HG02885 (cell line): ENCODE measurements around the gene TUBB.
A peak's percentile ranks its signal among the peaks of the same experiment; 100 is the strongest.

ENCODE experiments used
- ATAC-seq: cut with Tn5 transposase; IDR thresholded peaks from one replicate; pipeline ENCODE4 v1.9.1; 2021; ENCODE audit warnings: mild to moderate bottlenecking; ENCODE audit not compliant: unreplicated experiment, poor library complexity

TUBB gene

GRCh38 chr6:30686908-30687658 is 33.1 kb upstream of the TUBB start:
- peak; percentile 42 for ATAC-seq

- no peak for ATAC-seq
Measured at GRCh38 chr6:30687659-30688431, 32.3 kb upstream of the TUBB start.

DNA sequence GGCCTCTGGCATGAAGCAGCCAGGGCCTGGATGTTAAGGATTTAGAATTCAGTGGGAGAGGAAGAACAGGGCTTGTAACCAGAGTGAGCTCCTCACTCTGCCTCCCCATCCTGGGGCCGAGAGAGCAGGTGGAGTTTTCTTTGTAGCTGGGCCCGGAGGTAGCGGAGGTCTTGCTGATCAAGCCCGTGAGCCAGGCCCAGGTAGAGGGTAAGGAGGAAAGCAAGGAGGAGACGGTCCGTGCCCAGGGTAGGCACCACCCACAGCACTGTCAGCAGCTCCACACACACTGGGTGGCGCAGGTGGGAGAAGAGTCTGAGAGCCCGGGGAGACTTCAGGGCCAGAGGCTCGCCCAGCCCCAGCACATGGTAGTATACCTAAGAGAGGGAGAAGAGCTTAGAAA is 31.6 kb upstream of the TUBB start:
- no peak for ATAC-seq

- ATAC-seq: no peak
Measured at GRCh38 chr6:30689022-30689865, 30.9 kb upstream of the TUBB start.

- ATAC-seq: no peak
Measured at GRCh38 chr6:30689985-30690384, 30.2 kb upstream of the TUBB start.

DNA sequence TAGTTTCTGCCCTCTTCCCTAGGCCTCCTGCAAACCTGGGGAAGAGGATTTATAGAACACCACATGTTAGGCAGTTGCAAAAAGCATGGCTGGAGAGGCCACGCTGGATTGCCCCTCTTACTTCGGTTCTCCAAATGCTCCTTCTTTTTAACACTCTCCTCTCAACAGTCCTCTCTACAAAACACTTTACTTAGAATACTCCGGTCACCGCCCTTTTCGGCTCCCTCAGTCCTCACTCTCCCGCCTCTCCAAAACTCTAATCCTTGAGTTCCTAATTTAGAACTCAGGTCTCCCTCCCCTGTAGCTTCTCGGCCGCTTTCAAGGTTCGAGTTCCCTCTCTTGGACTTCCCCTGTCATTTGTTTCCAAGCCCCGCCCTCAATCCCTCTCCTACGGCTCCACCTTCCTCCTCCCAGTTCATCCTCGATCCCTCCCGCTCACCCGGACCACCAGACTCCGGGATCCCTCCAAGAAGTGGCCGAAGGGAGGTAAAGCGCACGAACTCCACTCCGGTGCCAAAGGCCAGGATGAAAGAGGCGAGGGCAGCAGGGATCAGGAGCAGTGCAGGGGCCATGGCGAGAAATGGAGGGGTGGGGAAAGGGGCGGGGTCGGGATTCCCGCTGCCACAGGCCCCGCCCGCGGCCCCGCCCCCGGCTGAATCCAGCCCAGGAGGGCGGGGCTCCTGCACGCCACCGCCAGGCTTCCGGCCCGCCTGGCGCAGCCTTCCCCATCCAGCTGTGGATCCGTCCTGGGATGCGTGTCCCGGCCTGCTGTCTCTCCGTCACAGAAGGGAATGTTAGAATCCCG is 29.5 kb upstream of the TUBB start, which contains the start of gene NRM:
Gene NRM (minus strand): TSS at position 582 of the 805 bp plus-strand sequence. CDS start 10 bp downstream, at position 572.
- ATAC-seq: peak; percentile 45

- ATAC-seq: no peak
Measured at GRCh38 chr6:30691208-30691847, 28.8 kb upstream of the TUBB start.

DNA sequence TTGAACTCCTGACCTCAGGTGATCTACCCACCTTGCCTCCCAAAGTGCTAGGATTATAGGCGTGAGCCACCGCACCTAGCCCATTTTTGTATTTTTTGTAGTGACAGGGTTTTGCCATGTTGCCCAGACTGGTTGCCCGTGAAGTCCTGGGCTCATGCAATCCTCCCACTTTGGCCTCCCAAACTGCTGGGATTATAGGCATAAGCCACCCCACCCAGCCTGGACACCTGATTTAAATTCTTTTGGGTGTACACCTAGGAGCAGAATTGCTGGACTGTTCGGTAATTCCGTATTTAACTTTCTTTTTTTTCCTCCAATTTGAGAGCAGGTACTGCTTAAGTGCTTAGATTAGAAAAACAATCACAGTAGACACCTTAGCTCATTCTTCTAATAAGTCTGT is 23.7 kb upstream of the TUBB start:
- no peak for ATAC-seq

DNA sequence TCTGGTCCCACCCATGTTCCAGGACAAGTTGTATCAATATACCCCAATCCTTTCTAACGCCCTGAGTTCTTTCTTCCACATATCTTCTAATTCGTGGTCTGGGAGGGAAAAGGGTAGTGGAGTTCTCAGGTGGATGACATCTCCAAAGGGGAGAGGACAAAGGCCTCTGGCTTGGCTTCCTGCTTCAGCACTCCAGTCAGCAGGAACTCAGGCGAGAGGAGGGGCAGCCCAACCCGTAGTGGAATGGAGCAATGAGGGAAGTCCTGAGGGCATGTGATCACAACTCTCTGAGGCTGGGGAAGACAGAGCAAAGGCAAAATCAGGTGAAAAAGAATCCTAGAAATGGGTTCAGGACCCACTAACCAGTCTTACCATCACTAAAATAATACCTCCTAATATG is 19.8 kb upstream of the TUBB start:
- ATAC-seq: no peak

GRCh38 chr6:30703011-30703410 is 17.1 kb upstream of the TUBB start:
- ATAC-seq: no peak

DNA sequence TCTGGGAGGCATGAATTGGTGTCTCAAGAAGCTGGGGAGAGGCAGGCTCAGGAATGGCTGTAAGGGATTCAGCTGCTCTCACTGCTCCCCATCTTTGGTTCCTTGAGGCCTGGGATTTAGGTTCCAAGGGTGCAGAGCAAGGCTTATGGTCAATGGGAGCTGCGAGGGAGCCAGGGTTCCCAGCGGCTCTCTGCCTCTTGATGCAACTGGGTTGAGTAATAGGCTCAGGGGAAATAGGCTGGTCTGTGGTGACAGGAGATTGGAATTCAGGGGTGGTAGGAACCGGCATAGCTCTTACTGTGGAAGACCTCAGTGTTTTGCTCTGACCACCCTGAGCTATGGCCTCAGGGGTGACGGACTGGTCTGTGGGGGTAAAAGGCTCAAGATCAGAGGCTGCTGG is 16.3 kb upstream of the TUBB start:
- ATAC-seq: no peak

DNA sequence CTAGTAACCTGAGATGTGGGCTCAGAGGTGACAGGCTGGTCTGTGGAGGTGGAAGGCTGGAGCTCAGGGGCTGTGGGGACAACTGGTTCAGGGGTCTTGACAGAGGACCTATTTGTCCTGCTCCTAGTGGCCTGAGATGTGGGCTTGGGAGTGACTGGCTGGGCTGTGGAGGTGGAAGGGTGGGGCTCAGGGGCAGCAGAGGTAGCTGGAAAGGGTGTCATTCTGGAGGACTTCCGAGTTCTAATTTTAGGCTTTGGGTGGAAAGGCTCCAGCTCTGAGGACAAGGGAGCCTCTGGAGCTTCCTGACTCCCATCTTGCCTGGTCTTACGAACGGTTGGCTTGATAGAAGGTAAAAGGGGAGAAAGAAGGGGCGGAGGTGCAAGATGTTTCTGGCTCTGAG is 14.5 kb upstream of the TUBB start:
- ATAC-seq: no peak

GRCh38 chr6:30707281-30707850 is 12.8 kb upstream of the TUBB start:
- ATAC-seq: no peak

GRCh38 chr6:30709101-30709868 is 10.9 kb upstream of the TUBB start:
- no peak for ATAC-seq

DNA sequence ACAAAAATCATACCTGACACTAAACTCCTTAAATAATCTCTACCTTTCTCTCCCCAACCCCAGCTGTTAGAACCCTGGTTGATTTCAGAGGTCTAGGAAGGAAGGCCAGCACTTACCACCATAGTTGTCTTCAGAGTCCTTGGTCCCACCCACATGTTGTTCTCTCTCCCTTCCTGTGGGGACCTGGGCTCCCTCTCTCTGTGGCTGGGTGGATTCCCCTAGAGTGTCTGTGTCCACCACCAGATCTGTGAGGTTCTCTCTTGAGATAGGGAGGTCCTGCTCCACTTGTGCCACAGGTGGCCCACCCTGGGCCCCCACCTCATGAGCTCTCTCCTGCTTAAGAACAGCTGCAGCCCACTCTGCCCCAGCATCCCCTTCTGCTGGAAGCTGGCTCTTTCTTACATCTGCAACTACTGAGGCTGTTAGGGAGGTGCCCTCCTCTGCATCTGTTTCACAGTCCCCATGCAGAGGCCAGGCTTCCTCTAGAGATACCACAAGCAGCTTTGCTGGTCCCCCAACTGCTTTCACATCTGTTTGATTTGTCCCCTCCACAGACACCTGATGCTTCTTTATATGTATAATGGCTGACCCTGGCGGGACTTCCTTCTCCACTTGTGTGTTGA is 8.3 kb upstream of the TUBB start:
- ATAC-seq: no peak

GRCh38 chr6:30712441-30712945 is 7.7 kb upstream of the TUBB start:
- no peak for ATAC-seq

DNA sequence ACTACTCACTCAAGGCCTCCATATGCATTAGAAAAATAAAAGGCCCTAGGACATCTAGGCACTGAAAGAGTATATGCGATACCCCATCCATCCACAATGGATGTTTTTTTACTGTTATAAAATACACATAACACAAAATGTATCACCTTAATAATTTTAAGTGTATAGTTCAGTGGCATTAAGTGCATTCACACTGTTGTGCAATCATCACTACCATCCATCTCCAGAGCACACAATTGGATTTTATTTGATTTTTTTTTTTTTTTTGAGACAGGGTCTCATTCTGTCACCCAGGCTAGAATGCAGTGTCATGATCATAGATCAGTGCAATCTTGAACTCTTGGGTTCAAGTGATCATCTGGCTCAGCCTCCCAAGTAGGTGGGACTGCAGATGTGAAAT is 5.9 kb upstream of the TUBB start:
- no peak for ATAC-seq

DNA sequence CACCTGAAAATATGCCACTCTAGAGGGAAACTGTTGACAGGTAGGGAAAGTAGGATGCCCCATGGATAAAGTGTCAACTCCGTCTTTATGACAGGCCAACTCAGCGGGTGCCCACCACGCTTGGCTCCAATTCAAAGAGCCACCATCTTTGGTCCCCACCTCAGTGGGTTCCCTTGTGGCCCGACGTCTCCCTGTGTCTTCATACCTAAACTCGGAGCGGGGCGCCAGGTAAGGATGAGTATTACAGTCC is 3.3 kb upstream of the TUBB start:
- no peak for ATAC-seq
